Right atrium auricular region (tissue), 2 donors: ENCODE measurements around the gene PPARGC1A. TPM values are rescaled to one million over a fixed set of nuclear protein-coding genes. Genes with fewer than 3 reads are reported as not detected.

Source experiments
- DNase-seq: peaks from one replicate; pipeline ENCODE4 v3.0.0-alpha.2; 2019; ENCODE audit warnings: low spot score
- H3K27ac ChIP-seq, 2 donors: fragments of 200-600 bp; sonication (generic); 1 replicate in 1 of 2; 2 replicates in 1 of 2; pipeline ENCODE4 v1.5.1; 2016 to 2019
- H3K27me3 ChIP-seq, 2 donors: fragments of 200-600 bp; sonication (generic); one replicate each; pipeline versions ENCODE4 v1.5.1 to v1.6.0; 2017 to 2019
- H3K36me3 ChIP-seq: fragments of 200-600 bp; sonication (generic); one replicate; pipeline ENCODE4 v1.5.1; 2016
- H3K4me1 ChIP-seq, 2 donors: fragments of 200-600 bp; sonication (generic); one replicate each; pipeline versions ENCODE4 v1.5.1 to v1.6.0; 2017 to 2019
- H3K4me3 ChIP-seq, 2 donors: fragments of 200-600 bp; sonication (generic); 1 replicate in 1 of 2; 2 replicates in 1 of 2; pipeline ENCODE4 v1.5.1; 2017 to 2019; ENCODE audit warnings: mild to moderate bottlenecking in 1 of 2, moderate library complexity in 1 of 2
- H3K9me3 ChIP-seq, 2 donors: fragments of 200-600 bp; sonication (generic); one replicate each; pipeline ENCODE4 v1.5.1; 2019
- total RNA-seq, 2 donors: library from RNA; depleted of rRNA; stranded (reverse); fragments of >200 nt; gene quantifications; one replicate each; pipeline ENCODE4 v1.1.0, GENCODE V29; 2016
- TF ChIP-seq, protein P1 (sequence below), 2 donors: fragments of 200-600 bp; sonication (generic); IDR thresholded peaks; one replicate each; pipeline ENCODE4 v1.5.1; 2019; ENCODE audit warnings: antibody characterized with exemption in 2 of 2

The PPARGC1A gene
- total RNA-seq, 2 donors from 2014 or later, result 41.6 to 72.3 TPM

DNA sequence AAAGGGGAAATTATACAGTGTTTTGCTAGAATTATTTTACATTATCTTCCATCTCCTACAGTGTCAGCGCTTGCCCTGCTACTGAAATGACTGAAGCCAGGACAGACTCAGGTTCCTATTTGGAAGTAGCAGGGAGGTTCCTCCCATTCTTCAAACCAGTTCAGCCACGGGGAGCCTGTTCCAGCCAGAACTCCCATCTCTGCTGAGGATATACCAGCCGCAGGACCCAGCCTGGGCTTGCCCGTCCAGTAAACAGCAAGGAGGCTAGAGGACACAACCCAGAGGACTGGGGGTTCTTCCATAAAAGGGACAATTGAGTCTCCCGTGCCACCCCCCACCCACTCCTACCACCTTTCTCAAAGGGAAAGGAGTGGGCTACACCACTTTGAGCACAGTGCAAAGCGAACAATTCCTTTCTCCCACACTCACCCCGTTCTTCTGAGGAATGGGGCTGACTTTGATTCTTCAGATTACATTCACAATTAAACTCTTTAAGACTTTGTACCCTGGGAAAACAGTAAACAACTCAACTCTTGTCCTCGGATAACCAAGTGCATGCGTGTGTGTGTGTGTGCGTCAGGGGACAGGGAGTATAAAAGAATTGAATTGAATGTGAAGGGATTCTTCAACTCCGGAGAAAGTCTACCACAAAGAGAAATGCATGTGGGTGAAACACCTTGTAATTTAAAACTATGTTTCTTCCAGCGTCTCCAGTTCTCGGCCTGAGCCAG, 31.0 kb upstream of the PPARGC1A start:
- H3K27ac ChIP-seq, result no peak overlapping the region
- no peaks in the 10 kb centered on the region for H3K36me3 ChIP-seq
- no peaks in the 10 kb centered on the region for H3K27me3 ChIP-seq
- no peak for DNase-seq
- TF ChIP-seq, protein P1, sequence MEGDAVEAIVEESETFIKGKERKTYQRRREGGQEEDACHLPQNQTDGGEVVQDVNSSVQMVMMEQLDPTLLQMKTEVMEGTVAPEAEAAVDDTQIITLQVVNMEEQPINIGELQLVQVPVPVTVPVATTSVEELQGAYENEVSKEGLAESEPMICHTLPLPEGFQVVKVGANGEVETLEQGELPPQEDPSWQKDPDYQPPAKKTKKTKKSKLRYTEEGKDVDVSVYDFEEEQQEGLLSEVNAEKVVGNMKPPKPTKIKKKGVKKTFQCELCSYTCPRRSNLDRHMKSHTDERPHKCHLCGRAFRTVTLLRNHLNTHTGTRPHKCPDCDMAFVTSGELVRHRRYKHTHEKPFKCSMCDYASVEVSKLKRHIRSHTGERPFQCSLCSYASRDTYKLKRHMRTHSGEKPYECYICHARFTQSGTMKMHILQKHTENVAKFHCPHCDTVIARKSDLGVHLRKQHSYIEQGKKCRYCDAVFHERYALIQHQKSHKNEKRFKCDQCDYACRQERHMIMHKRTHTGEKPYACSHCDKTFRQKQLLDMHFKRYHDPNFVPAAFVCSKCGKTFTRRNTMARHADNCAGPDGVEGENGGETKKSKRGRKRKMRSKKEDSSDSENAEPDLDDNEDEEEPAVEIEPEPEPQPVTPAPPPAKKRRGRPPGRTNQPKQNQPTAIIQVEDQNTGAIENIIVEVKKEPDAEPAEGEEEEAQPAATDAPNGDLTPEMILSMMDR (IDR thresholded peaks at IDR 0.05), result no peak
- no peaks in the 10 kb centered on the region for H3K9me3 ChIP-seq
- H3K4me1 ChIP-seq, result no peaks in the 10 kb centered on the region
- no peak overlapping the region for H3K4me3 ChIP-seq

DNA sequence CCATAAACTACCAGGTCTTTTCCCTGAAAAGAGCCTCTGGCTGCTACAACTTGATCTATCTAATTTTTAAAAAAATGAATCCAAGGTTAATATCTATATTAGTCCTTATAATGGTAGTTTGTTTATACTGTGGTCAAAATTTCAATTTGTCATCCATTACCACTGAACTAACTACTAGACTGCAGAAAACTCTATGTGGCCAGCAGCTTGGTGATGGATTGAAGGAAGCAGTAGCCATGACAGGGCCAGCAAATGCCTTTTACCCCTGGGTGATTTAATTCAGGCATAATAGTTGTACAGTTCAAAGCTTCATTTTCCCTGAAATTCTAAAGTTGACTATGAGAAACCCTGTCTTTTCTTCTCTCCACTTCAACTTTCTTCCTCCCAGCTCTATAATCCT, 30.4 kb upstream of the PPARGC1A start:
- Histone ChIP-seq H3K4me3 (no peak overlapping the region), H3K9me3 (no peaks in the 10 kb centered on the region), H3K36me3 (no peaks in the 10 kb centered on the region), H3K27ac (no peak overlapping the region), H3K27me3 (no peaks in the 10 kb centered on the region), H3K4me1 (no peaks in the 10 kb centered on the region)
- TF ChIP-seq, protein P1 (IDR thresholded peaks at IDR 0.05), result no peak
- DNase-seq, result no peak

DNA sequence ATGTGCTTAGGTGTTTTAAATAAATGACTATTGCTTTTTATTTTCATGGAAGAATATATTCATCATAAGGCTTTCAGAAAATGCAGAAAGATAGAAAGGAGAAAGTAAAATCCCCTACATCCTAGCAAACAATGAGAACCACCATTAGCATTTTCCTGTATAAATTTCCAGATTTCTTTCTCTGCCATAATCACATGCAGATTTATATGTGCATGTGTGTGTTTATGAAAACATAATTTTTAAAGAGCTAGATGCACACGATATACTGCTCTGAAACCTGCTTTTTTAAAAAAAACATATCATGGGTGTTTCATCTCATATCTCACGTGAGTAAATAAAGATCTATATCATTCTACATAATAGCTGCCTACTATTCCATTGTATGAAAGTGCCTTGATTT, 26.4 kb upstream of the PPARGC1A start:
- Histone ChIP-seq H3K27me3 (no peaks in the 10 kb centered on the region), H3K4me3 (no peak overlapping the region), H3K36me3 (no peaks in the 10 kb centered on the region), H3K9me3 (no peaks in the 10 kb centered on the region), H3K27ac (no peak overlapping the region), H3K4me1 (no peaks in the 10 kb centered on the region)
- TF ChIP-seq, protein P1 (IDR thresholded peaks at IDR 0.05), result no peak
- no peak for DNase-seq

DNA sequence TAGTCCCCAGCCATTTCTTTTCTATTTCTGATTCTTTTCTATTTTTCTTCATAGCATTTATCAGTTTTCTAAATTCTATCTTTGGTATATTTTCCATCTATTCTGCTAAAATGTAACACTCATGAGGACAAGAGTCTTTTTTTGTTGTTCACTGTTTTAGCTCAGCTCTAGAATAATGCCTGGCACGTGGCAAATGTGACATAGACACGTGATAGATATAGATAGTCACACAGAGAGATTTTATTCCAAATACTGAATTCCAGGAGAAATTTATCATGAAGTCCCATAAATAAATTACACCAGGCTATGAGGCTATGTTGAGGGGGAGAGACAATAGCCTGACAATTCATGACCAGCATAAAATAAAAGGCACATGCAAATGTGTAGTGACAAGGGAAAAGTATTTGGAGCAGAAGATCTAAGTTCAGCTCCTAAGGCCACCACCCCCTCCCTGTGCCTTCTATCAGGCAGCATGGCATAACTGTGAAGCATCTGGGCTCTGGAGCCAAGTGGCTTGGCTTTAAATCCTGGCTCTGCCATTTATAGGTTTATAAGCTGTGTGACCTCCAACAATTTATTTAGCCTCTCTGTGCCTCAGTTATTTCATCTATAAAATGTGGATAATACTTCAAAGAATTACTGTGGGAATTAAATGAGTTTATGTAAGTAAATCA, 25.7 kb upstream of the PPARGC1A start:
- no peaks in the 10 kb centered on the region for H3K36me3 ChIP-seq
- no peaks in the 10 kb centered on the region for H3K9me3 ChIP-seq
- no peaks in the 10 kb centered on the region for H3K4me1 ChIP-seq
- H3K27me3 ChIP-seq, result no peaks in the 10 kb centered on the region
- H3K27ac ChIP-seq, result no peak overlapping the region
- DNase-seq, result no peak
- H3K4me3 ChIP-seq, result no peak overlapping the region
- TF ChIP-seq, protein P1 (IDR thresholded peaks at IDR 0.05), result no peak

DNA sequence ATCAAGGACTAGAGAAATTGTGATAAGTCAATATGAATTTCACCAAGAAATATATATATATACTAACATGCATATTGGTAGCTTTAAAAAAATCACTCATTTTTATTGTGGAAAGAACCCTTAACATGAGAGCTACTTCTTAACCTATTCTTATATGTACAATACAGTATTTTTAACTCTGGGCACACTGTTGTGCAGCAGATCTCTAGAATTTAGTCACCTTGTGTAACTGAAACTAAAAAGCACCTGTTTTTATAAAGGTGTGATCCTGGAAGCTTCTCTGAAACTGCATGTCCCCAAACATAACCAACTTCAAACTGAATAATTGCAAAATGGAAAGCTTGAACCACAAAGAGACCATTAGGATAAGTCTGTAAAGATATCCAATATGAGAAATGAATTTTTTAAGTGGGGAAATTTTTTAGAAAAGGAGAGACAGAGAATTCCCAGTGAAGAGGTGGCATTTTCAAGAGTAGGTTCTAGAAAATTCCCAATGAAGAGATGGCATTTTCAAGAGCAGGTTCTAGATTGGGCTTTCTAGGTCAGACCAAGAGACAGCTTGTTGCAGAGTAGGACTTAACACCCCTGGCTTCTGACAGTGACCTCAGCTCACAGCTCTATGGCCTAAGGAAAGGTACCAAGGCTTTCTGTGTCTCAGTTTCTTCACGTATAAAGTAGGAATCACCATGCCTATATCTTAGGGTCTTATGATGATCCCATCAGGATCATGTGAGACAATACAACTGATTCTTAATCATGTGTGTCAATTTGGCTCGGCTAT, 22.0 kb upstream of the PPARGC1A start:
- Histone ChIP-seq H3K4me3 (no peak overlapping the region), H3K27ac (no peak overlapping the region), H3K27me3 (no peaks in the 10 kb centered on the region), H3K36me3 (no peaks in the 10 kb centered on the region), H3K4me1 (no peaks in the 10 kb centered on the region), H3K9me3 (no peaks in the 10 kb centered on the region)
- DNase-seq, result no peak
- TF ChIP-seq, protein P1 (IDR thresholded peaks at IDR 0.05), result no peak
